Breast epithelium (tissue), 3 donors: ENCODE measurements around the gene AGXT2.

Experiments used
- CTCF ChIP-seq, 3 donors: fragments of 450-650 bp; IDR thresholded peaks; one replicate each; pipeline ENCODE4 v1.5.1; 2016 to 2017; ENCODE audit warnings: antibody characterized with exemption in 3 of 3, mild to moderate bottlenecking in 3 of 3, moderate library complexity in 3 of 3
- POLR2A ChIP-seq: fragments of 450-650 bp; IDR thresholded peaks from one replicate; pipeline ENCODE4 v1.6.1; 2016; ENCODE audit warnings: antibody characterized with exemption, mild to moderate bottlenecking, moderate library complexity

- TF ChIP-seq CTCF (IDR thresholded peaks at IDR 0.05) (no peak), POLR2A (no peak)
Observed at GRCh38 chr5:34991486-34992238, 56.1 kb downstream of the AGXT2 start.
